Prostate gland (tissue), 2 donors: ENCODE data around the gene PIGA. TPM values are rescaled to one million over a fixed set of nuclear protein-coding genes. Genes with fewer than 3 reads are reported as not detected.

Experiments
- DNase-seq: peaks from one replicate; pipeline ENCODE4 v3.0.0-alpha.2; 2019; ENCODE audit warnings: low spot score
- H3K27ac ChIP-seq, 2 donors: fragments of 200-600 bp; sonication (generic); 2 replicates each; pipeline ENCODE4 v1.5.1; 2017 to 2019
- H3K27me3 ChIP-seq: fragments of 200-600 bp; sonication (generic); replicated peaks from 2 replicates; pipeline ENCODE4 v1.5.1; 2019; ENCODE audit not compliant: insufficient read depth
- H3K36me3 ChIP-seq, 2 donors: fragments of 200-600 bp; sonication (generic); 1 replicate in 1 of 2; 2 replicates in 1 of 2; pipeline versions ENCODE4 v1.5.1 to v1.8.1; 2017 to 2019
- H3K4me1 ChIP-seq: fragments of 200-600 bp; sonication (generic); replicated peaks from 2 replicates; pipeline ENCODE4 v1.5.1; 2019
- H3K4me3 ChIP-seq, 2 donors: fragments of 200-600 bp; sonication (generic); 2 replicates each; pipeline ENCODE4 v1.5.1; 2017 to 2019
- H3K9me3 ChIP-seq: fragments of 200-600 bp; sonication (generic); 2 replicates; pipeline ENCODE4 v1.5.1; 2017
- POLR2A ChIP-seq: fragments of 450-650 bp; IDR thresholded peaks from one replicate; pipeline ENCODE4 v1.6.1; 2016; ENCODE audit warnings: antibody characterized with exemption, mild to moderate bottlenecking
- POLR2AphosphoS5 ChIP-seq: sonication (generic); formaldehyde crosslinking; IDR thresholded peaks from one replicate; pipeline ENCODE4 v1.6.1; 2017; ENCODE audit warnings: antibody characterized with exemption
- WGBS: methylation state at CpG from one replicate; pipeline ENCODE4 v1.1.5; 2018; 5-methylcytosine and 5-hydroxymethylcytosine counted together
- intact Hi-C: fragments of 100-400 bp; cut with DNase I; formaldehyde crosslinking; loops from one replicate; pipeline ENCODE4 v1.14.2; 2022
- total RNA-seq, 2 donors: library from RNA; depleted of rRNA; stranded (reverse); fragments of >200 nt; gene quantifications; one replicate each; pipeline ENCODE4 v1.1.0, GENCODE V29; 2016
- TF ChIP-seq, protein P1 (sequence below), 4 experiments: fragments of 200-600 bp in 2 of 4; fragments of 450-650 bp in 2 of 4; sonication (generic) in 2 of 4; IDR thresholded peaks; 1 replicate in 3 of 4; 2 replicates in 1 of 4; pipeline ENCODE4 v1.5.1; 2016 to 2019; ENCODE audit warnings: antibody characterized with exemption in 4 of 4, mild to moderate bottlenecking in 2 of 4, moderate library complexity in 2 of 4

PIGA gene
- total RNA-seq, 2 donors from 2014 or later = 6.6 to 7.0 TPM

DNA sequence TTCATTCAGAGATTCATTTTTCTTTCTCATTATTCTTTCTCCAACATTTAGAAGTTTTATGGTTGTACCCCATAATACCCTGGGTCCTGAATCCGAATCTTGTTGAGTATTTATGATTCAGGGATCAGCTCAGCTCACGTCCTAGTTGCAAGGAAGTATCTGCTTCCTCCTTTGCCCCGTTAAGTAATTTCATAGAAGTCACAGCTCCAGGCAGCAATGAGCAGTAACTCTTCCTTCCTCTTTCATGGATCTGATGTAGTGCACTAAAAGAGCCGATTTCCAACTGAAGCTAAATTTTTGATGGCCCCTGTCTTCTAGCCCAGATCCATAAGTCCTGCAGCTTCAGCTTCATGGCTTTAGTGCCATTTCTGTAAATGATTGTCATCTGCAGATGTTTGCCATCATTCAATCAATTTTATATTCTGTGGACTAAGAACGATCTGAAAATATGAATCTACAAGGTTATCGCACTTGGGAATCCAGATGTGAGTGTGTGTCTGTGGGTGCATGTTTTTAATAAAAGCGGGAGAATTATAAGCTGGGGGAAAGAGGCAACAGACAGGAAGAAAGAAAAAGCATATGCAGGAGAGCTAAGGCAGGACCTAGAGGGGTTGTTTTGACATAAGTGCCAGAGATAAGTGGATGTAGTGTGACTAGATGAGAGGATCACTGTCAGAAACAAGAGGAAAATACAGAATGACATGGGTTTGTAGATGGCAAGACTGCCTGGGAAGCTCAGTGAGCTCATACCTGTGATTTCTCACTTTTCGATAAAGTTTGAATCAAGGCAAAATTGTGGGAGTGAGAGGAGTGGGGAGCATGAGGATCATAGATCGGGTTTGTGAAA, 31.4 kb upstream of the PIGA start:
- no peaks in the 10 kb centered on the region for H3K36me3 ChIP-seq
- no peaks in the 10 kb centered on the region for H3K4me1 ChIP-seq
- no peak overlapping the region for H3K27ac ChIP-seq
- WGBS = 84% methylated on average over 9 of the region's 9 CpGs
- H3K4me3 ChIP-seq = no peak overlapping the region
- no peaks in the 10 kb centered on the region for H3K27me3 ChIP-seq
- no peak for DNase-seq
- TF ChIP-seq, protein P1, sequence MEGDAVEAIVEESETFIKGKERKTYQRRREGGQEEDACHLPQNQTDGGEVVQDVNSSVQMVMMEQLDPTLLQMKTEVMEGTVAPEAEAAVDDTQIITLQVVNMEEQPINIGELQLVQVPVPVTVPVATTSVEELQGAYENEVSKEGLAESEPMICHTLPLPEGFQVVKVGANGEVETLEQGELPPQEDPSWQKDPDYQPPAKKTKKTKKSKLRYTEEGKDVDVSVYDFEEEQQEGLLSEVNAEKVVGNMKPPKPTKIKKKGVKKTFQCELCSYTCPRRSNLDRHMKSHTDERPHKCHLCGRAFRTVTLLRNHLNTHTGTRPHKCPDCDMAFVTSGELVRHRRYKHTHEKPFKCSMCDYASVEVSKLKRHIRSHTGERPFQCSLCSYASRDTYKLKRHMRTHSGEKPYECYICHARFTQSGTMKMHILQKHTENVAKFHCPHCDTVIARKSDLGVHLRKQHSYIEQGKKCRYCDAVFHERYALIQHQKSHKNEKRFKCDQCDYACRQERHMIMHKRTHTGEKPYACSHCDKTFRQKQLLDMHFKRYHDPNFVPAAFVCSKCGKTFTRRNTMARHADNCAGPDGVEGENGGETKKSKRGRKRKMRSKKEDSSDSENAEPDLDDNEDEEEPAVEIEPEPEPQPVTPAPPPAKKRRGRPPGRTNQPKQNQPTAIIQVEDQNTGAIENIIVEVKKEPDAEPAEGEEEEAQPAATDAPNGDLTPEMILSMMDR (IDR thresholded peaks at IDR 0.05) = no peak
- TF ChIP-seq POLR2AphosphoS5 = no peak
- no peak for TF ChIP-seq POLR2A
- intact Hi-C loops = no loop called here
- no peaks in the 10 kb centered on the region for H3K9me3 ChIP-seq

DNA sequence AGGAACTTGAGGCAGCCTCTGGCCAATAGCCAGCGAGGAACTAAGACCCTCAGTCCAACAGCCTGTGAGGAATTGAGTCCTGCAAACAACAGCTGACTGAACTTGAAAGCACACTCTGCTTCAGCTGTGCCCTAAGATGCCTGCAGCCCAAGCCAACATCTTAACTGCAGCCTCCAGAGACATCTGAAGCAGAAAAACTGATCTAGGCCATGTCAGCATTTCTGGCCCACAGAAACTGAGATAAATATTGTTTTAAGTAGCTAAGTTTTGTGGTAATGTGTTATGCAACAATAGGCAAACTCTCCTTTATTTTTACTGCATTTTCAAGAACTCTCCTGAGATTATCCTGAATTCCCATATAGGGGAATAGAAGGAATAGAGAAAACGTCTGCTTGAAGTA, 24.4 kb upstream of the PIGA start:
- Histone ChIP-seq H3K4me1 (no peaks in the 10 kb centered on the region), H3K27me3 (no peaks in the 10 kb centered on the region), H3K9me3 (no peaks in the 10 kb centered on the region), H3K4me3 (no peak overlapping the region), H3K36me3 (no peaks in the 10 kb centered on the region), H3K27ac (no peak overlapping the region)
- DNase-seq = no peak
- intact Hi-C loops = no loop called here
- 84% methylated on average over 2 of the region's 2 CpGs for WGBS
- TF ChIP-seq, protein P1 (IDR thresholded peaks at IDR 0.05) = no peak
- TF ChIP-seq POLR2A = no peak
- no peak for TF ChIP-seq POLR2AphosphoS5

DNA sequence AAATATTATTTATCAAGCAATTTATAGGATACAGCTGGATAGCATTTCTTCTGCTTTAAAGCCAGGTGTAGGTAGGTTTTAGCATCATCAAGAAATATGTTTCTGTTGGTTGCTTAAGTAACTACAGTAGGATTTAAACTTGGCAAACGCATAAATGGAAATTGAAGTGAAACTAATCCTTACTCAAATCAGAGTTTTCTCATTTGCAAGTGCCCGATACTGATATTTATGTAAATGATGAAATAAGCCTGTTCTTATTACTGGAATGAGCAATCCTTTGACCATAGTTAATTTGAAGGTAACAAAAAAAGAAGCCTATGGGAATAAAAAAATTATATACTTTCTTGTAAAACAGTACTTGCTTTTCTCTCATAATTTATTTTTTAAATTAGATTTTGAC, 23.2 kb upstream of the PIGA start:
- Histone ChIP-seq H3K9me3 (no peaks in the 10 kb centered on the region), H3K36me3 (no peaks in the 10 kb centered on the region), H3K27me3 (no peaks in the 10 kb centered on the region), H3K4me3 (no peak overlapping the region), H3K27ac (no peak overlapping the region), H3K4me1 (no peaks in the 10 kb centered on the region)
- 90% methylated on average over 2 of the region's 2 CpGs for WGBS
- TF ChIP-seq POLR2AphosphoS5 = no peak
- TF ChIP-seq, protein P1 (IDR thresholded peaks at IDR 0.05) = no peak
- no peak for TF ChIP-seq POLR2A
- intact Hi-C loops = no loop called here
- DNase-seq = no peak

DNA sequence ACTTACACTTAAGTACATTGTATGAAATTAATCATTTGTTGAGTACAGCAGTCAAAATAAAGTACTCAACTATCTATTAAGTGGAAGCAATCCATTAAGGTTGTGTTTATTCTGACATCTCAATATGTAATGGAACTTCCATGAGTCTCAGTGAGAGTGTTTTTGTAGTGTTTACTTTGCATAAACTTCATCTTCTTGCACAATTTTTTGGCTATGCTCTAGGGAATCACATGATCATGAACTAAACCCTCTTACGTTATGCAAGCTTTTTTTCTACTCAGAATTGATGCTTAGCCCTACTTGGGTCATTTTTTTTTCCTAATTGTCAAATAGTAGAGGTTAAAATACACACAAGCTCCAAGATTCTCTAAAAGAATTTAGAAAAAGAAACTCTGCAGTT, 21.1 kb upstream of the PIGA start:
- Histone ChIP-seq H3K9me3 (no peaks in the 10 kb centered on the region), H3K4me1 (no peaks in the 10 kb centered on the region), H3K27me3 (no peaks in the 10 kb centered on the region), H3K27ac (no peak overlapping the region), H3K4me3 (no peak overlapping the region), H3K36me3 (no peaks in the 10 kb centered on the region)
- intact Hi-C loops = no loop called here
- 75% methylated on average over 1 of the region's 1 CpG for WGBS
- DNase-seq = no peak
- TF ChIP-seq POLR2A (no peak), POLR2AphosphoS5 (no peak)
- TF ChIP-seq, protein P1 (IDR thresholded peaks at IDR 0.05) = no peak
